ENCODE results near the gene AGPAT4.

GRCh38 chr6:161080263-161080970 lies 193.4 kb downstream of the AGPAT4 start:
- TF ChIP-seq CTCF (IDR thresholded peaks at IDR 0.05) (no peak), POLR2A (IDR thresholded peaks at IDR 0.05) (no peak)
